GM21423 (cell line): Measurements from ENCODE around the gene CD27.
A peak's percentile ranks its signal among the peaks of the same experiment; 100 is the strongest.

Experiments used
- ATAC-seq: cut with Tn5 transposase; IDR thresholded peaks from one replicate; pipeline ENCODE4 v1.9.1; 2021; ENCODE audit warnings: mild to moderate bottlenecking, moderate library complexity; ENCODE audit not compliant: unreplicated experiment

CD27 gene

DNA sequence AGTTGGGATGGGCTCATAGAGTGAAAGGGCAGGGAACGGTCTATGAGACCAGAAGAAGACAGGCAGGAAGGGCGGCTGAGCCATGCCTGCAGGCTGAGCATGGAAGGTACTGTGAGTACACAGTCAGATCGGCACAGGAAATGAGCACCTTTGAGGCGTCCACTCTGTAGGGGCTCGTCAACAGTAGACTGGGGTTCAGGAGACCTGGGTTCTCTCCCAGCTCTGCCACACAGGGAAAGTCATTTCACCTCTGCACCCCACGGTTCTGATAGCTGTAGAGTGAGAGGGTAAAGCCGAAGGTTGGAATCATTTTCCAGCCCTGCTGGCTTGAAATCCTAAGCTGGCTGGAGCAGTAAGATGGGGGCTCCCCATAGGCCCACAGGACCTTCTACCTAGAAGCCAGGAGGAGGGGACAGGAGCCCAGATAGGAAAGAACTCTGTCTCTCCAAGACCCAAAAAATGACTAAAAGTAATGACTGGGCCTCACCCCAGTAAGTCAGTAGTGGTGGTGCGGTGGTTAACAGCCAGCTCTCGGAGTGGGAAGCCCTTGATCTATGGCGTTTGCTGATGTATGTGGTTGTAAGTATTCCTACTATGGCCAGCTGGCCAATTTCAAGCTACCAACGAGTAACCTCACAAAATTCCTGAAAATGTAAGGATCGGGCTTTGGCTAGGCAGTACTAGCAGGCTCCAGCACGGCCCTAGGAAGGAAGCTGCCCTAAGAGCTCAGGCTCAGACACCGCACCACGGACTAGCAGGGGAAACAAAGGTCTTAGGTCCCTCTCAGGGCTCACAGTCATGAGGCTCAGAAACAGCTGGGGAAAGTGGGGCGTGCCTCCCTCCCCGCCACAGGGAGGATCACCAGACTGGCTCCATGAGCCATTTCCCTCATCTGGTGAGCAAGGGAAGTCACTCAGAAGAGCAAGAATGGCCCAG lies 10.3 kb upstream of the CD27 start:
- no peak for ATAC-seq

DNA sequence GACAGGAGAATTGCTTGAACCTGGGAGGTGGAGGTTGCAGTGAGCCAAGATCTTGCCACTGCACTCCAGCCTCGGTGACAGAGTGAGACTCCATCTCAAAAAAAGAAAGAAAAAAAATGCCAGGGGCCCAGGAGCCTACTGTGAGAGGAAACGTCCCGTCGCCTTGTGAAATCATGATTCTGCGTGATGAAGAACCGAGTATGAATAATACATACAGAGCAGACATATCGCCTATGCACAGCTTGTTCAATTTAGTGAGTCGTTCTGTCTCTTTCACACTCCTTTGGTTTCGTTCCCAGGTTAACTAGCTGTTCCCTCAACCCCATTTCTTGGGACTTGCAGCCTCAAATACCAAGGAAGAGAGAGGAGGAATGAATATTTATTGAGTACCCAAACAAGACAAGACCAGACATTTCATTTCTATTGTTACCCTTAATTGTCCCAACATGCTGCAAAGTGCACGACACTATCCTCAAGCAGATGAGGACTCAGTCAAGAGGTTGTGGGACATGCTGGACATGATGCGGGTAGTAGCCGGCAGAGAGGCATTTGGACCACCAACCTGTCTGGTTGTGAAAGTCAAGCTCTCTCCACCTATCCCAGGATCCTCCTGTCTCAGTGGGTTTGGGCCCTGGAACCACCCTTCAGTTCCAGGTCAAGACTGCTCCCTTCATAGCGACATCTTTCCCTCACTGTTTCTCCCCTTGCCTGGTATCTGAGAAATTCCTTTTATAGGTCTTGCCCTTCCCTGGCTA lies 8.6 kb upstream of the CD27 start:
- no peak for ATAC-seq

DNA sequence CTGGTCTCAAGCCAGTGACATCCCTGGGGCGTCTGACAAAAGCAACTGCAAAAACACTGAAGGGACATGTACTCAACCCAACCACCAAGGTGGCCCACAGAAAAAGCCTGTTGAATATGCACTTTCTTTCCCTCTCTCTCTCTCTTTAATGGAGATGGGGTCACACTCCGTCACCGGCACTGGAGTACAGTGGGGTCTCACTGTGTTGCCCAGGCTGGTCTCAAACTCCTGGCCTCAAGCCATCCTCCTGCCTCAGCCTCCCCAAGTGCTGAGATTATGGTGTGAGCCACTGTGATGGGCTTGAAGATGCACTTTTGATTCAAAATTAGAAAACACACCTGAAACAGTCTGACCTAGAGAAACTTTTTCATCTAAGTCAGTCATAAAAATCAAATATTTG lies 7.2 kb upstream of the CD27 start:
- no peak for ATAC-seq

DNA sequence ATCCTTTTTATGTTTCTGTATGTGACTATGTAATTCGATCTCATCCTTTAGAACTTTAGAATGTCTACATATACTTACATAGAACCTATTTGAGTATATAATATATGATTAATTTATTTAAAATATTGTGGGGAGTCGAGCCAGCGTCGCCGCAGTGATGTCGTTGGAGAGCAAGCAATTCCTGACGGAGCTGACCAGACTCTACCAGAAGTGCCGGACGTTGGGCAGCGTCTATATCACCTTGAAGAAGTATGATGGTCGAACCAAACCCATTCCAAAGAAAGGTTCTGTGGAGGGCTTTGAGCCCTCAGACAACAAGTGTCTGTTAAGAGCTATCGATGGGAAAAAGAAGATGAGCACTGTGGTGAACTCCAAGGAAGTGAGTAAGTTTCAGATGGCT lies 6.4 kb upstream of the CD27 start:
- ATAC-seq, result no peak

DNA sequence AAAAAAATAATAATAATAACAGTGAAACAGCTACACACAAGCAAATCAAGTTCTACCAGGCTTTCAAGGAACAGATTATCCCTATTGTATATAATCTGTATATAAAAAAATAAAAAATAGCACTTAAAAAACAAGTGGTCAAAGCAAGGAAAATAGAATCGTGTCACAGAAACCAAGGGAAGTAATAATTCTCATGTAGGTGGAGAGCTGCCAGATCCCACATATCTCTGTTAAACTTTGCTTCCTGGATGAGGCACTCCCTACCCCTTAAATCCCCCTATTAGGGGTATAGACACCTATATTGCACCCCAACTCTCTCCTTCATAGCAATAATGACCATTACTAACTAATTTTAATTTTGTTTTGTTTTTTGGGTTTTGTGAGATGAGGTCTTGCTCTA lies 4.4 kb upstream of the CD27 start:
- ATAC-seq, result no peak

DNA sequence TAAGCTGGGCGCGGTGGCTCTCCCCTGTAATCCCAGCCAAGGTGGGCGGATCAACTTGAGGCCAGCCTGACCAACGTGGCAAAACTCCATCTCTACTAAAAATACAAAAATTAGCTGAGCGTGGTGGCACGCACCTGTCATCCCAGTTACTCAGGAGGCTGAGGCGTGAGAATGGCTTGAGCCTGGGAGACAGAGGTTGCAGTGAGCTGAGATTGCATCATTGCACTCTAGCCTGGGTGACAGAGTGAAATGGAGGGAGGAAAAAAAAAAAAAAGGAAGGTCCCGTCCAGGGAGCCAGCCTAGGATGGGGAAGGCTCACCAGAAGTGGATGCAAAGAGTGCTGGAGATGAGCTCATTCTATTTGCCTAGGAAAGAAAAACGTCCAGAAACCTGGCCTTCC lies 1.9 kb upstream of the CD27 start:
- ATAC-seq, result no peak

DNA sequence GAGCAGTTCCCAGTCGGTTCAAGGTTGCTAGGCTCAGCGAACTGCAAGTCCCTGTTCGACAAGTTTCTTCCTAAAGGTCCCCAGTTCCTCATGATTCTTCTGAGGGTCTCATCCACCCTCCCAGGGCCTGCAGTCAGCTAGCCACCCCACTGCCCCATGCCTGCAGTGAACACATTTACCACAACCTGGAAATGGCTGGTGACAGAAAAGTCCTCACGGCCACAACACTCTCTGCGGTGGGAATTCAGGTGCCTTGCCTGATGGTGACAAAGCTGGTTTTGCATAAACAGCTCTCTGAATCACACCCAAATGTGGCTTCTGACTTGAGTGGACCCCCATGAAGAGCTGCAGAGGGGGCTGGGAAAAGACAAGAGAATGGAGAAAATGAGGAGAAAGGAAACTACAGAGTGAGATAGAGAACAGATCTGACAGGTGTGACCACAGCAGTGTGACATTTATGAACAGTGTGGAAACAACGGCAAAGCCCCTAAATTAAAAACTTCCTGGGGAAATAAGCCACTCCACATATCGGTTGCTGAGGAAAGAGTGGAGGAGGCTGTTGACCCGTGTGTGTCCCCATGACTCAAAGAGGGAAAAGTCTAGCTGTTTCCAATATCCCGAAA lies 1.3 kb upstream of the CD27 start:
- ATAC-seq, result no peak

DNA sequence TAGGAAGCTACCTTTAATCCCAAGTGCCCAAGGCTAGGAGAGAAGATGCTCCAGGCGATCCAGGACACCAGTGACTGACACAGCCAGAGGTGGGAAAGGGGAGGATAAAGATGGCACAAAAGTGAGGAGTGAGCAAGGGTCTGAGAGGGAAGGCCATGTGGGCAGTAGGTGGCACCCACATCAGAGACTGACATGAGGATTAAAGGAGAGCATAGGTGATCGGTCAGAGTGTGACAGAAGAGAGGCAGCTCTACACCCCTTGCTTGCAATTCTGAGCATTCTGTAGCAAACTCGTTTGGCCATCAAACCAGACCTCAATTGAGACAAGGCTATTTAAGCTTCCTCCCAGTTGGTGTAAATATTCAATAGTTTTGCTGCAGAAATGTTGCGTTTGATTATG lies 724 bp upstream of the CD27 start:
- ATAC-seq, result no peak

DNA sequence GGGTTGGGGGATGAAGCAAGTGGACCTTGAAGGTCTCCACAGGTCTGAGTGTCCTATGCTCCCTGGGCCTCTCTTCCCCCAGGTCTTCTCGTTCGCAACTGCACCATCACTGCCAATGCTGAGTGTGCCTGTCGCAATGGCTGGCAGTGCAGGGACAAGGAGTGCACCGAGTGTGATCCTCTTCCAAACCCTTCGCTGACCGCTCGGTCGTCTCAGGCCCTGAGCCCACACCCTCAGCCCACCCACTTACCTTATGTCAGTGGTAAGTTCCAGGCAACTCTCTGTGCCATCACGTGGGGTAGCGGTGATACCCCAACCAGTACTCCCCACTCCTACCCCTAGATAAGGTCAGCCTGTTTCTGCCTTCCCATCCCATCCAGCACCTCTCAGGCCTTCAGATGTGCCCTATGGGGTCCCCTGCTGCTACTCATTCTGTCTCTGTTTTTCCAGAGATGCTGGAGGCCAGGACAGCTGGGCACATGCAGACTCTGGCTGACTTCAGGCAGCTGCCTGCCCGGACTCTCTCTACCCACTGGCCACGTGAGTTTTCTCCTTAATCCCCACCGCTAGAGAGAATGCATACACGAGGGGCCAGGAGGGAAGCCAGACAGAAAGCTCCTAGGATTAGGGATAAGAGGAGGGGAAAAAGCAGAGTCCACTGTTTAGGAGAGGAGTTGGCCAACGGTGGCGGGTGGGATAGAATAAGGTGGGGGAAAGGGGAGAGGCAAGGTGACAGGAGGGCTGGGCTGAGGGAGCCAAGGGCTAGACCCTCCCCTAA lies 5.5 kb downstream of the CD27 start:
- no peak for ATAC-seq

DNA sequence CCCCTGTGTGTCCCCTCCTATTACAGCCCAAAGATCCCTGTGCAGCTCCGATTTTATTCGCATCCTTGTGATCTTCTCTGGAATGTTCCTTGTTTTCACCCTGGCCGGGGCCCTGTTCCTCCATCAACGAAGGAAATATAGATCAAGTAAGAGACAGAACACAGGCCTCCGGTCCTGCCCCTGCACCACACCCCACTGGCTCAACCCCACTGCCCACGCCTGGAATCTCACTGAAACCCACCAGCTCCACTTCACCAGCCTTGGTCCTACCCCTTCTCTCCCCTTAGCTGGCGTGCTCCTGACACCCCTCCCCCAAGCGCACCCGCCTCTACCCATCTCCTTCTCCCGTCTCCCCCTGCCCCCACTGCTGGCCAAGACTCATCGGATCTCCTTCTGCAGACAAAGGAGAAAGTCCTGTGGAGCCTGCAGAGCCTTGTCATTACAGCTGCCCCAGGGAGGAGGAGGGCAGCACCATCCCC lies 6.2 kb downstream of the CD27 start:
- ATAC-seq, result no peak

DNA sequence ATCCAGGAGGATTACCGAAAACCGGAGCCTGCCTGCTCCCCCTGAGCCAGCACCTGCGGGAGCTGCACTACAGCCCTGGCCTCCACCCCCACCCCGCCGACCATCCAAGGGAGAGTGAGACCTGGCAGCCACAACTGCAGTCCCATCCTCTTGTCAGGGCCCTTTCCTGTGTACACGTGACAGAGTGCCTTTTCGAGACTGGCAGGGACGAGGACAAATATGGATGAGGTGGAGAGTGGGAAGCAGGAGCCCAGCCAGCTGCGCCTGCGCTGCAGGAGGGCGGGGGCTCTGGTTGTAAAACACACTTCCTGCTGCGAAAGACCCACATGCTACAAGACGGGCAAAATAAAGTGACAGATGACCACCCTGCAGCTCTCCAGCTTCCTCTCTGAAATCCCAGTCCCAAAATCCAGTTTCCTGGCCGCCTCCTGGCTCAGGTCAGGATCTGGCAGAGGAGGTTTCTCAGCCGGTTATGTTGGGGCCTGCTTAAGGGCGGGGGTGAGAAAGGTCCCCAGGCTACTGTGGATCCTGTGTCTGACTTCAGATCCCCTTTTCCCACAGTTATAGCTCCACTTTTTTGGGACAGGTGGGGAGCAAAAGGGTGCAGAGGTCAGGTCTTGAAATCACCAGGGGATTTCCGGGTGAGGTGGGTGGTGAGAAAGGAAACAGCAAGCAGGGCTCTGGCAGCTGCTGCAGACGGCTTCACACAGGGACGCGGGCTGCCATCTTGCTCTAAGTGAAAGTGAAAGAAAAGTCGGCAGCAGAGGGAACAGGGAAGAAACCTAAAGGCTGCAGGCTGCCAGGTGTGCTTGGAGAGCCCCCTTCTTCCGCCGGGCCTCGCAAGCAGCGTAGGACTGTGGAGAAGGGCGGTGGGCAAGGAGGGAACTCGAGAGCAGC lies 6.8 kb downstream of the CD27 start, which contains the start of gene TAPBPL:
TSS of gene TAPBPL (plus strand) at position 695 of the 897 bp plus-strand sequence. CDS start 207 bp downstream, outside the sequence.
- ATAC-seq, result peak; percentile 63

DNA sequence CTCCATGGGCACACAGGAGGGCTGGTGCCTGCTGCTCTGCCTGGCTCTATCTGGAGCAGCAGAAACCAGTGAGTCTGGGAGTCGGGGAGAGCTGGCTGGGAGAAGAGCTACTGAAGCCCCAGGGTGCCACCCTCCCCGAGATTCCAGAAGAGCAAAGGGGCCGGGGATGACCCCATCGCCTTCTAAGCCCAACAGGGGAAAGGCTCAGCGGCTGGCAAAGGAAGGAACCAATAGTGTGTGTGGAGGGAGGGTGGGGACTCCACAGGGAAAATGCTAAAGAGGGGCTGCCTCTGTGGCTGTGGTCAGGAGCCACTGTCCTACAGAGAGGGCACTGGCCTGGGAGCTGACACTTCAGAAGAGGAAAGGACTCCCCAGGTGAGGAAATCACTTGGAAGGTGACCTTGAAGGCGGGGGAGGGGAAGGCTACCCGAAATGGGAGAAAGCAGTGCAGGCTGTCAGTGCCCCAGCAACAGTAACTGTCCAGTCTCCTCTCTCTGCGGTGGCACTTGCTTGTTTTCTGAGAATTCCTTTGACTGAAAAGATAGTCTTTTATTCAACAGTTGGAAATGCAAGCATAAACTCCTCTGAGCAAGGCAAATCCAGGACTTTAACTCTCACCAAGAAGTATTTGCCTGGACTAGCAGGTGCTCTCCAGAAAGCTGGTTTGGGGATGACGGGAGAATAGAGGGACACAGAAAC lies 7.6 kb downstream of the CD27 start:
- ATAC-seq, result no peak

DNA sequence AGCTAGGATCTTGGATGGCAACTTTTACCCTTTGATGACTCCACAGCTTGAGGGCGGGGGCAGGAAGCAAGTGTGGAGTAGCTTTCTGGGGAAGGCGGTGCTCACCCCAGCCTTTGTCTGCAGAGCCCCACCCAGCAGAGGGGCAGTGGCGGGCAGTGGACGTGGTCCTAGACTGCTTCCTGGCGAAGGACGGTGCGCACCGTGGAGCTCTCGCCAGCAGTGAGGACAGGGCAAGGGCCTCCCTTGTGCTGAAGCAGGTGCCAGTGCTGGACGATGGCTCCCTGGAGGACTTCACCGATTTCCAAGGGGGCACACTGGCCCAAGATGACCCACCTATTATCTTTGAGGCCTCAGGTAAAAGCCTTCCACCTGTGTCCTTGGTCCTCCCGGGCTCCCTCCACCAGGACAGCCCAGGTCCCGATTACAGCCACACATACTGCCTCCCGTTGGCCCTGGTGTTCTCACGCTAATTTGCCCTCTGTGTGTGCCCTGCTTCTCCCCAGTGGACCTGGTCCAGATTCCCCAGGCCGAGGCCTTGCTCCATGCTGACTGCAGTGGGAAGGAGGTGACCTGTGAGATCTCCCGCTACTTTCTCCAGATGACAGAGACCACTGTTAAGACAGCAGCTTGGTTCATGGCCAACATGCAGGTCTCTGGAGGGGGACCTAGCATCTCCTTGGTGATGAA lies 8.3 kb downstream of the CD27 start:
- ATAC-seq, result no peak

DNA sequence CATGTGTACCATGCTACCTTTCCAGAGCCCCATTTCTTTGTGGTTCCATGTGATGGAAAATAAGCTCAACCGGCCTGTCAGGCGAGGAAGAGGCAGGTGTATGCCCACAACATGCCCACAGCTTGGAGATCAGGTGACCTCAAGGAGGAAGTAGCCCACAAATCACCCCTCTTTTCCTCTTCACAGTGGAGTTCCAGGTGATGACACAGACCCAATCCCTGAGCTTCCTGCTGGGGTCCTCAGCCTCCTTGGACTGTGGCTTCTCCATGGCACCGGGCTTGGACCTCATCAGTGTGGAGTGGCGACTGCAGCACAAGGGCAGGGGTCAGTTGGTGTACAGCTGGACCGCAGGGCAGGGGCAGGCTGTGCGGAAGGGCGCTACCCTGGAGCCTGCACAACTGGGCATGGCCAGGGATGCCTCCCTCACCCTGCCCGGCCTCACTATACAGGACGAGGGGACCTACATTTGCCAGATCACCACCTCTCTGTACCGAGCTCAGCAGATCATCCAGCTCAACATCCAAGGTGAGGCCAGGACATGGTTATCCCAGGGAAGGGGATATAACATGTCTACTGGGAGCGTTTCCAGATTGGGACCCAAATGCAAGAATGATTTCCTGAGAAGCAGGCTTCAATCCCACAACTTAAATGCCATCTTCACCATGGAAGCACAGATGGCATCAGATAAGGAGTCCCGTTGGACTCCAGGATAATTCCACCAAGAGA lies 12.6 kb downstream of the CD27 start:
- ATAC-seq, result no peak

DNA sequence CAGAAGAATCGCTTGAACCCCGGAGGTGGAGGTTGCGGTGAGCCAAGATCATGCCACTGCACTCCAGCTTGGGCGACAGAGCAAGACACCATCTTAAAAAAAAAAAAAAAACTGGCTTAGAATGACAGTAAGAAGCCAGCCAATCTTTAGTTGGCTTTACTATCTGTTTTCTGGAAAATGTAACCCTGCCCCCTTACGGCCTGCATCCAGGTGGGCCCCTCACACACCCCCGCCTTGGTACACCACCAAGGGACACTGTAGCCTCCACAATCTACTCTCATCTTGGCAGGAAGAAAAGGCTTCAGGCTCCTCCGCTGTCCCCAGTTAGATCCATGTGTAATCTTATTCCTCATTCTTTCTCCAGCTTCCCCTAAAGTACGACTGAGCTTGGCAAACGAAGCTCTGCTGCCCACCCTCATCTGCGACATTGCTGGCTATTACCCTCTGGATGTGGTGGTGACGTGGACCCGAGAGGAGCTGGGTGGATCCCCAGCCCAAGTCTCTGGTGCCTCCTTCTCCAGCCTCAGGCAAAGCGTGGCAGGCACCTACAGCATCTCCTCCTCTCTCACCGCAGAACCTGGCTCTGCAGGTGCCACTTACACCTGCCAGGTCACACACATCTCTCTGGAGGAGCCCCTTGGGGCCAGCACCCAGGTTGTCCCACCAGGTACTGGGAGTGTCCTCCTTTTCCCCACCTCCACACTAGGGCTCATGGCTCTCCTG lies 13.7 kb downstream of the CD27 start:
- no peak for ATAC-seq

DNA sequence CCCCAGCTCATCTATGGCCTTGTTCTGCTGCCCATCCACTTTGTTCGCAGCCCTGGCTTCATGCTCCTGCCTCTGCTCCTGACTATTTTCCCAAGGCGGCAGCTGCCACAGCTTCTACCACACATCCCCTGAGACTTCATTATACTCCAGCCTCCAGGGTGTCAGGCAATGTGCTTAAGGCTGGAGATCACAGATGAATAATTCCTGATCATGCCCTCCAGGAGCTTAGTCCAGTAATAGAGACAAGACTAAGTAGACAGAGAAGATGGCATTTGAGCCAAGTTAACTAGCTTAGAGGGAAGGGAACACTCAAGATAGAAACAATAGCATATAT lies 14.2 kb downstream of the CD27 start:
- ATAC-seq, result no peak

DNA sequence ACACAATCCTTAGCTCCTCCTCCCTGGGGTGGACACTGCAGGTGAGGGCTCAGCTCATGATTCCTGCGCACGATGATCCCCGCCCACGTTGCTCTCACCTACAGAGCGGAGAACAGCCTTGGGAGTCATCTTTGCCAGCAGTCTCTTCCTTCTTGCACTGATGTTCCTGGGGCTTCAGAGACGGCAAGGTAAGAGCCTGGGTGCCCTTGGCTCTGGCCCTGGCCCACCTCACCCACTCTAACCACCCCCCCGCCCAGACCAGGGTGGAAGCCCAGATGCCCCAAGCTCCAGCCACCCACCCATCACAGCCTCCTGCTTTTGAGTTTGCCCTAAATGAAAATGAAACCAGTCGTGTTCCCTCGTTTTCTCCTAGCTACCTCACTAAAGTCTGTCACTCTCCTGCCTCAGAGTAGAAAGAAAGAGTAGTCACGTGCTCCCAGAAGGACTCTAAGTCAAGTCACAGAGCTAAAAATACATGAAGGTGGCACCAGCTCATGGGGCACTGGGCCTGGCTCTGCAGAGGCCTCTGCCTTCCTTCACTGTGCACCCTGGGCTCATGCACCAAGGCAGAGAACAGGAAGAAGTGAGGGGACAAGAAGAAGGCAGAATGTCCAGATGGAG lies 16.1 kb downstream of the CD27 start:
- ATAC-seq, result no peak
